Neural progenitor cell (in vitro differentiated cells): ENCODE data around the gene TRAPPC12. TPM values are rescaled to one million over a fixed set of nuclear protein-coding genes. Genes with fewer than 3 reads are reported as not detected.

Source experiments
- DNase-seq: peaks from one replicate; pipeline ENCODE4 v3.0.0-alpha.2; 2016; ENCODE audit warnings: low spot score
- H2AFZ ChIP-seq: fragments of 200-600 bp; sonication (generic); replicated peaks from 2 replicates; pipeline ENCODE4 v1.6.1; 2016; ENCODE audit warnings: antibody characterized with exemption
- H3F3A ChIP-seq: fragments of 200-600 bp; sonication (generic); 2 replicates; pipeline ENCODE4 v1.6.1; 2016; ENCODE audit warnings: antibody characterized with exemption, low read depth
- H3K27ac ChIP-seq: fragments of 200-600 bp; sonication (generic); 2 replicates; pipeline ENCODE4 v1.5.1; 2016; ENCODE audit warnings: mild to moderate bottlenecking
- H3K27me3 ChIP-seq: fragments of 200-600 bp; sonication (generic); 2 replicates; pipeline ENCODE4 v1.6.1; 2016; ENCODE audit warnings: mild to moderate bottlenecking, moderate library complexity
- H3K36me3 ChIP-seq: fragments of 200-600 bp; sonication (generic); 2 replicates; pipeline ENCODE4 v1.5.1; 2016
- H3K4me1 ChIP-seq: fragments of 200-600 bp; sonication (generic); 2 replicates; pipeline ENCODE4 v1.6.1; 2016; ENCODE audit warnings: mixed run types
- H3K4me2 ChIP-seq: fragments of 200-600 bp; sonication (generic); 2 replicates; pipeline ENCODE4 v1.6.1; 2016
- H3K4me3 ChIP-seq: fragments of 200-600 bp; sonication (generic); 2 replicates; pipeline ENCODE4 v1.5.1; 2016
- H3K79me2 ChIP-seq: fragments of 200-600 bp; sonication (generic); 2 replicates; pipeline ENCODE4 v1.6.1; 2016; ENCODE audit warnings: low read depth
- H3K9ac ChIP-seq: fragments of 200-600 bp; sonication (generic); 2 replicates; pipeline ENCODE4 v1.6.1; 2016
- H3K9me3 ChIP-seq: fragments of 200-600 bp; sonication (generic); 2 replicates; pipeline ENCODE4 v1.5.1; 2016; ENCODE audit warnings: low read depth
- H4K20me1 ChIP-seq: fragments of 200-600 bp; sonication (generic); 2 replicates; pipeline ENCODE4 v1.6.1; 2016; ENCODE audit warnings: low read depth
- H3K27ac Mint-ChIP-seq: 3 replicates; pipeline ENCODE4 v1.8.0; 2021; ENCODE audit warnings: mixed read lengths
- H3K27me3 Mint-ChIP-seq: 2 replicates; pipeline ENCODE4 v1.8.0; 2022; ENCODE audit warnings: low read depth, mild to moderate bottlenecking, inconsistent platforms, moderate library complexity, mixed read lengths; ENCODE audit not compliant: insufficient read depth
- H3K36me3 Mint-ChIP-seq: 3 replicates; pipeline ENCODE4 v1.8.0; 2021; ENCODE audit warnings: mixed read lengths
- H3K4me1 Mint-ChIP-seq: 3 replicates; pipeline ENCODE4 v1.8.0; 2021; ENCODE audit warnings: mixed read lengths
- H3K4me3 Mint-ChIP-seq: 3 replicates; pipeline ENCODE4 v1.8.0; 2021; ENCODE audit warnings: mild to moderate bottlenecking, moderate library complexity, mixed read lengths
- H3K9me3 Mint-ChIP-seq: 3 replicates; pipeline ENCODE4 v1.8.0; 2020; ENCODE audit warnings: mixed read lengths
- CTCF ChIP-seq: fragments of 200-600 bp; sonication (generic); IDR thresholded peaks from 2 replicates; pipeline ENCODE4 v1.5.1; 2017; ENCODE audit warnings: antibody characterized with exemption, mild to moderate bottlenecking
- EZH2 ChIP-seq: fragments of 200-600 bp; sonication (generic); IDR thresholded peaks from 2 replicates; pipeline ENCODE4 v1.6.1; 2017; ENCODE audit warnings: antibody characterized with exemption, mild to moderate bottlenecking, moderate library complexity
- EZH2phosphoT487 ChIP-seq: fragments of 200-600 bp; sonication (generic); IDR thresholded peaks from 2 replicates; pipeline ENCODE4 v1.6.1; 2017; ENCODE audit warnings: antibody characterized with exemption
- total RNA-seq: library from RNA; depleted of rRNA; stranded (reverse); fragments of >200 nt; gene quantifications from 2 replicates; pipeline ENCODE4 v1.2.3, GENCODE V29; 2015; ENCODE audit warnings: low replicate concordance

TRAPPC12 gene
- total RNA-seq, 1 donor from 2014 or later = 59.5 TPM

DNA sequence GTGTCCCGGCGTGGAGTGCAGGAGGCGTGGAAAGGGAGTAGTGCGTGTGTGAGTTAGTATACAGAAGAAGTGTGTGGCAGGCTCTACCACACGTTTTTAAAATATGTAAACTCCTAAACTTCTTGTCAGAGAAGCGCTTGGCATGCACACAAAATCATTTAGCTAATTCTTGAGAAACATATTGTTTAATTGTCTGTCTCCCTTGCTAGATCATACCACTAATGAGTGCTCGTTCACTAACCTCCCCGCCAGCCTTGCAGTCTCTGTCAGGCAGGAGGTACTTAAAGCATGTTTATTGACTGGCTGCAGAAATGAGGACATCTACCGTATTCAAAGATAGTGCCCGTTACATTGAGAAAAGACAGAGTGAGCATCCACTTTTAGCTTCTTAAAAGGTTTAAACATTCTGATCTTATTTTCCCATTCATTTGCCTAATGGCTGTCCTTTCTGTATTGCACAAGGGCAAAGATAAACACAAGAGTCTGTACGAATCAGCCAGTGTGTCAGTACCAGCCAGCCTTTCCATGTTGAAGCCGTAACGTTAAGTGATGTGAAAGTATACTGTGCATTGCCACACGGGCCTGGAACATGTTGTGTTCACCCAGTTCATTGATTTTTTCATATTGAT, 41.4 kb downstream of the TRAPPC12 start:
- Histone ChIP-seq H3K36me3 (no peaks in the 10 kb centered on the region), H4K20me1 (no peaks in the 10 kb centered on the region), H3F3A (peaks cover 5% of the 10 kb centered on the region), H3K79me2 (no peaks in the 10 kb centered on the region), H3K4me3 (no peak overlapping the region), H3K4me2 (no peak overlapping the region), H2AFZ (no peak overlapping the region), H3K4me1 (no peaks in the 10 kb centered on the region), H3K27ac (no peak overlapping the region), H3K9ac (no peak overlapping the region), H3K9me3 (no peaks in the 10 kb centered on the region), H3K27me3 (no peaks in the 10 kb centered on the region)
- no peak overlapping the region for H3K27ac Mint-ChIP-seq
- no peak overlapping the region for H3K4me3 Mint-ChIP-seq
- DNase-seq = no peak
- TF ChIP-seq EZH2 (no peak), CTCF (no peak), EZH2phosphoT487 (no peak)
- H3K27me3 Mint-ChIP-seq = peaks cover 6% of the 10 kb centered on the region
- peaks cover 29% of the 10 kb centered on the region for H3K36me3 Mint-ChIP-seq
- H3K4me1 Mint-ChIP-seq = peaks cover 2% of the 10 kb centered on the region
- H3K9me3 Mint-ChIP-seq = no peaks in the 10 kb centered on the region

GRCh38 chr2:3421580-3421979, 42.1 kb downstream of the TRAPPC12 start:
- TF ChIP-seq EZH2 (no peak), CTCF (no peak), EZH2phosphoT487 (no peak)
- H3K4me1 ChIP-seq = no peaks in the 10 kb centered on the region
- H3K4me3 Mint-ChIP-seq = no peak overlapping the region
- peaks cover 30% of the 10 kb centered on the region for H3K36me3 Mint-ChIP-seq
- no peaks in the 10 kb centered on the region for H3K79me2 ChIP-seq
- no peak overlapping the region for H3K27ac ChIP-seq
- H2AFZ ChIP-seq = no peak overlapping the region
- H3K36me3 ChIP-seq = no peaks in the 10 kb centered on the region
- peaks cover 5% of the 10 kb centered on the region for H3F3A ChIP-seq
- H3K4me2 ChIP-seq = no peak overlapping the region
- H4K20me1 ChIP-seq = no peaks in the 10 kb centered on the region
- H3K9me3 ChIP-seq = no peaks in the 10 kb centered on the region
- H3K27me3 ChIP-seq = no peaks in the 10 kb centered on the region
- no peak overlapping the region for H3K9ac ChIP-seq
- no peak overlapping the region for H3K27ac Mint-ChIP-seq
- no peak overlapping the region for H3K4me3 ChIP-seq
- no peaks in the 10 kb centered on the region for H3K9me3 Mint-ChIP-seq
- H3K4me1 Mint-ChIP-seq = peaks cover 2% of the 10 kb centered on the region
- peaks cover 6% of the 10 kb centered on the region for H3K27me3 Mint-ChIP-seq
- DNase-seq = no peak

DNA sequence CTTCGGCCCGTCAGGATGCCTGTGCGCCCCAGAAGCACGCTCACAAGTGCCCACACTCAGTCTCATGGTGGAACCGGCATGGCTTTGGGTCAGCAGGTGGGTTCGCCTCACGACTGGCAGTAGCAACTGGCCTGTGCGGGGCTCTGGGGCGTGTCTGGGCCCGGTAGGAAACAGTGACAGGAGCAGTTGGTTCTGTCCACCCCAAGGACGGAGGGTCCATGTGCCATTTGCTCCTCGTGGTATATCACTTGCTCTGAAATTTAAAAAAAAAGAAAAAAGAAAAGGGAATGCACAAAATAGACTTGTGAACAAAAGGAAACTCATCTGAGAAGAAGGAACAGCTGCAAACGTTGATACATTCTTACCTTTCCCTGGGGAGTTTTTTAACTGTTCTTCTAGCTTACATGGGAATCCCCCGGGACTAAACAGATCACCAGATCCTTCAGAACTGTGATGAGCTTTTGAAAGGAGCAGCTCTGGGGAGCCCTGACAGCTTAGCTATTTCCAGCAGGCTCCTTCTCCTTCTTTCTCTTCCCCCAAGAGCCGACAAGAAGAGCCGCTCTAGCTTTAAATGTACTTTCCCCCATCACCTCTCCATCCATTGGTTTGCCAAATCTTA, 42.8 kb downstream of the TRAPPC12 start:
- Histone ChIP-seq H4K20me1 (no peaks in the 10 kb centered on the region), H2AFZ (no peak overlapping the region), H3K4me2 (no peak overlapping the region), H3K36me3 (no peaks in the 10 kb centered on the region), H3K4me3 (no peak overlapping the region), H3K27ac (no peak overlapping the region), H3F3A (peaks cover 5% of the 10 kb centered on the region), H3K9me3 (no peaks in the 10 kb centered on the region), H3K79me2 (no peaks in the 10 kb centered on the region), H3K9ac (no peak overlapping the region), H3K4me1 (no peaks in the 10 kb centered on the region), H3K27me3 (no peaks in the 10 kb centered on the region)
- Mint-ChIP-seq H3K9me3 (no peaks in the 10 kb centered on the region), H3K27ac (no peak overlapping the region), H3K4me1 (no peaks in the 10 kb centered on the region), H3K4me3 (no peak overlapping the region), H3K27me3 (peaks cover 4% of the 10 kb centered on the region), H3K36me3 (peaks cover 28% of the 10 kb centered on the region)
- no peak for TF ChIP-seq CTCF
- TF ChIP-seq EZH2phosphoT487 = no peak
- no peak for TF ChIP-seq EZH2
- no peak for DNase-seq
